HG03342 (cell line): ENCODE results near the gene TNFRSF25.
"Not testable (repeated sequence)": the region's sequence is repeated elsewhere in the genome, so short reads cannot be mapped to it uniquely, and the experiment has no call there.

Source experiments
- ATAC-seq: cut with Tn5 transposase; IDR thresholded peaks from one replicate; pipeline ENCODE4 v1.9.1; 2021; ENCODE audit warnings: mild to moderate bottlenecking, moderate library complexity; ENCODE audit not compliant: unreplicated experiment

Gene TNFRSF25

GRCh38 chr1:6437012-6437700 lies 28.8 kb downstream of the TNFRSF25 start:
- ATAC-seq, result not testable (repeated sequence)

- ATAC-seq, result not testable (repeated sequence)
Observed at GRCh38 chr1:6436277-6436676, 29.7 kb downstream of the TNFRSF25 start.

GRCh38 chr1:6435547-6435946 lies 30.4 kb downstream of the TNFRSF25 start:
- no peak for ATAC-seq

- ATAC-seq, result no peak
Observed at GRCh38 chr1:6435129-6435528, 30.8 kb downstream of the TNFRSF25 start.

GRCh38 chr1:6434186-6434585 lies 31.8 kb downstream of the TNFRSF25 start:
- ATAC-seq, result no peak

- not testable (repeated sequence) for ATAC-seq
Observed at GRCh38 chr1:6431645-6432579, 34.1 kb downstream of the TNFRSF25 start.

GRCh38 chr1:6429660-6430411 lies 36.1 kb downstream of the TNFRSF25 start:
- ATAC-seq, result not testable (repeated sequence)

- not testable (repeated sequence) for ATAC-seq
Observed at GRCh38 chr1:6428453-6428852, 37.5 kb downstream of the TNFRSF25 start.

- ATAC-seq, result no peak
Observed at GRCh38 chr1:6427441-6428390, 38.3 kb downstream of the TNFRSF25 start.

- ATAC-seq, result no peak
Observed at GRCh38 chr1:6426972-6427350, 39.0 kb downstream of the TNFRSF25 start.

GRCh38 chr1:6426277-6426971 lies 39.5 kb downstream of the TNFRSF25 start:
- ATAC-seq, result no peak

- no peak for ATAC-seq
Observed at GRCh38 chr1:6425658-6426057, 40.3 kb downstream of the TNFRSF25 start.

GRCh38 chr1:6424619-6425593 lies 41.1 kb downstream of the TNFRSF25 start, which contains the start of gene ESPN:
Gene ESPN (plus strand): TSS chr1:6424776. CDS start chr1:6424956, 180 bp downstream.
- ATAC-seq, result no peak

GRCh38 chr1:6424000-6424565 lies 41.9 kb downstream of the TNFRSF25 start:
- no peak for ATAC-seq

GRCh38 chr1:6423321-6423999 lies 42.5 kb downstream of the TNFRSF25 start:
- ATAC-seq, result no peak

GRCh38 chr1:6421266-6421665 lies 44.7 kb downstream of the TNFRSF25 start:
- no peak for ATAC-seq

- no peak for ATAC-seq
Observed at GRCh38 chr1:6420454-6421042, 45.4 kb downstream of the TNFRSF25 start.
